ENCODE measurements around the gene OPRD1.

GRCh38 chr1:28917757-28918118 is 105.8 kb downstream of the OPRD1 start:
- TF ChIP-seq YY1 (IDR thresholded peaks at IDR 0.05; ENCODE audit: low read depth) = no peak
- TF ChIP-seq TCF12 (IDR thresholded peaks at IDR 0.05; ENCODE audit: low read depth) = no peak
- TF ChIP-seq EGR1 (IDR thresholded peaks at IDR 0.05) = no peak
- no peak for TF ChIP-seq EP300 (IDR thresholded peaks at IDR 0.05; ENCODE audit: borderline replicate concordance)
- no peak for TF ChIP-seq NFIC (IDR thresholded peaks at IDR 0.05)
- TF ChIP-seq TAF1 (IDR thresholded peaks at IDR 0.05; ENCODE audit: low read depth) = no peak

Data from Ishikawa (cell line).